Inflammatory macrophage (primary cell): ENCODE measurements around the gene CCM2.
A peak's percentile ranks its signal among the peaks of the same experiment; 100 is the strongest.

Experiments
- DNase-seq, 2 donors: peaks; one replicate each; pipeline ENCODE4 v3.0.0-alpha.2; 2020 to 2022

CCM2 gene

DNA sequence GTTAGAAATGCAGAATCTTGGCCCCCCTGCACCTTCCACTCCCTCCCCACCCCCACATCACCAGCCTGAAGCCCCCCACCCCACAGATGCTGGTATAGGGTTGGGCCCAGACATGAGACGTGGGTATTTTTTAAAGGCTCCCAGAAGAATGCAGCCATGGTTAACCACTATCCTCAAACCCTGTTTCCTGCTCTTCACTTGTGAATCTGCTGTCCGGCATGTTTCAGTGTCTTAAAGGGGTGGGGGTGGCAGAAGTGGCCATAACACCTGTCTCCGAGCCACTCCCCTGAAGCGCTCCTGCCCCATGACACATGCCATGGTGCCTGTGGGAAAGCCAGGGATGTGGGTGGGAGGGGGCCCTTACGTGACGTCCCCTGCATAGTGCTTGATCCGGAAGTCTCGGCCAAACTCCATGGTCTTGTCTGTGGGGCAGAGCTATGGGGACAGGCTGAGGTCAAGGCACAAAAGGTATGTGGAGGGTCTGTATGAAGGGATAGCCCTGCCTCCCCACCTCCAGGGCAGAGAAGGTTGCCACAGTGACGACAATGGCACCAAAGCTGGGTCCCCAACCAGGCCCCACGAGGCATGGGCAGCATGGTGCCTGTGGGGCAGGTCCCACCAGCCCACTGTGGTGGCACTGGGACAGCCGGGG, 30.8 kb upstream of the CCM2 start:
- no peak for DNase-seq

DNA sequence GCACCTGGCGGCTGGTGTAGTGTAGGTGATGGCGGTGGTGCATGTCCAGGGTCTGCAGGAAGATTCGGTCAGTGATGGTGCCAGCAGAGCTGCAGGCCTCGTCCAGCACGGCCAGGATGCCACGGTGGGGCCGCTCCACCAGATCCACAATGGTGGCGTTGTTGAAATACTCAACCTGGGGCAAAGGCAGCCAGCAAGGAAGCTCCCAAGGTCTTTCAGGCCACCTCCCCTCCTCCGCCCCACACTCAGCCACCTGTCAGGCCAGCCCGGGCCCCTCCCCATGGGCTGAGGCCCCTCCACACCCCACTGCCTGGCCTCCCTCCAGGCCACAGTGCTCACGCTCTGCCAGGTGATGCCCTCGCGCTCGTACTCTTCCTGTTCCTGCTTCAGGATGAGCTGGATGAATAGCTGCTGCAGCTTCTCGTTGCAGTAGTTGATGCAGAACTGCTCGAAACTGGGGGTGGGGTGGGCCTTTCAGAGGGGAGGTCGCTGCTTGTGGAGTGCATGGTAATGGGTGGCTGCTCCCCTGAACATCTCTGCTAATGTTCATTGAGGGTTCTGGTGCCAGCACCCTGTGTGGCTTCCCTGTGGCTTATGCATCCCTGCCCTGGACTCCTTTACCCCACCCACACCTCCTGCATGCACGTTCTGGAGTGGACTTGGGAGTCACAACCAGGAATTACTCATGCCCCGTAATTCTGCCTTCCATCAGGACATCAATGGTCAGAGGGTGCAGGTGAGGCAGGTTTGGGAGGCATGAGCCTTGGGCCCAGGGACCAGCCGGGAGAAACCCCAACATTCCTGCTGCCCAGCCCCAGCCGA, 30.1 kb upstream of the CCM2 start:
- no peak for DNase-seq

DNA sequence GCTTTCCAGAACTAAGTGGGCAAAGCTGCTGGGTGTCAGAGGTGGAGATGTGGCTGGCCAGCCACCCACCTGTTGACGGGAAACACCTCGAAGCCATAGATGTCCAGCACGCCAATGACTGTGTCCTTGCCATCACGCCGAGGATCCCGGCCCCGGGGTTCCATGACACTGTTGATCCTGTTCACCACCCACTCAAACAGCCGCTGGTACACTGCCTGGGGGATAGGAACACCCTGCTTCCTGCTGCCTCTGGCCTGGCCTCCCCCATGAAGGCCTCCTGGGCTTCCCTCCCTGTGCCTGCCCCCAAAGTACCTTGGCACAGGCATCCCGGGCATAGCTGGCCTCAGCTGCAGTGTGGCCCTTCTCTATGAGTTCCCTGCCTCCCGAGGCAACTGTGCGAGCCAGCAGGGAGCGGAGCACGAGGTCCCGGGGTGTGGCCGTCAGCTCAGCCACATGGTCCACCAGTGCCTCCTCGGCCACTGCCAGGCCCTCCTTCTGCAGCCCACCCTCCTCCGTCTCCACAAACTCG, 29.4 kb upstream of the CCM2 start:
- no peak for DNase-seq

DNA sequence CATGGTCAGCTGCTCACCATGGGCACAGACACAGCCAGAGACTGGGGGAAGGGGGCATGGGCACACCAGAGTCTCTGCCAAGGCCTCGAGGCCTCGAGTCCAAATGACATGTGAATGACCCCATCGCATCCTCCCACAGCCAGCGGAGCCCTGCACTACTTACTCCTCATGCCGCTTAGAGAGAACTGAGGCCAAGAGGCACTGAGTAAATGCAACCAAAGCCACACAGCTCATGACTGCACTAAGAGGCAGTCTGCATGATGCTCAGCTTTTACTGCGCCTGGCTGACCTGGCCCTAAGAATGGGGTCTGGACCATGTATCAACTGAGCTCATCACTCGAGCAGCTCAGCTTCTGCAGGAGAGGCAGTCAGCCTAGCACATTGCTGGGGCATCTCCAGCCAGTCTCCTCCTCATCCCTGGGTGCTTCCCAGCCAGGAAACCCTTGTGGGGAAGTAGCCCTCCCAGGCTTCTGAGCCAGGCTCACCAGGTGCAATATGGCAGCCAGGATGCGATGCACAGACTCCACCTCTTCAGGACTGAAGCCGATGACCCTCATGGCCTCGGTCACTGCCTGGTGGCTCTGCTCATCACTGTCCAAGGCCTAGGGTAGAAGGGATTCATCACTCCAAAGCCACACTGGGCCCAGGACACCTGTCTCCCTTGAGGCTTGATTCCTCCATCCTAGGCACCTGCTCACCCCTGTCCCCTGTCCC, 28.7 kb upstream of the CCM2 start:
- no peak for DNase-seq

DNA sequence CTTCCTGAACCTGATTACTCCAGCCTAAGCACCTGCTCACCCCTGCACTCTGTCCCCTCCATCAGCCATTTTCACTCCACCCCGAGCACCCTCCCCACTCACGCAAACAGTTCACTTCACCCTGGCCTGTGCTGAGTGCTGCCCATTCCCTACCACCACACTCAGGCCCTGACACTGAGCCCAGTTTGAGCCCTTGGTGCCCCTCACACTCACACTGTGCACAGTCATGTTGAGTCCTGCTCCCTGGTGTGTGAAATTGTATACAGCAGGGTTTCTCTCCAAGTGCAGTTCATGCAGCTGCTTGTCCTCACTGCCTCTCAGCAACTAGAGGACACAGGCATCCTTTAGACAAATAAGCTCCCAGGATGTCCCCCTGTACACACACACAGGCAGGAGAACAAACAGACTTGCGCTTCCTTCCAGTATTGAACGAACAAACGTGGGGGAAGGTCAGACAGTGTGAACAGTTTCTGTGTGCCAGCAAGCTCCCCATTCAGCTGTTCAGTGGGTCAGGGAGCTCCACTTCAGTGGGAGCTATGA, 28.0 kb upstream of the CCM2 start:
- no peak for DNase-seq

DNA sequence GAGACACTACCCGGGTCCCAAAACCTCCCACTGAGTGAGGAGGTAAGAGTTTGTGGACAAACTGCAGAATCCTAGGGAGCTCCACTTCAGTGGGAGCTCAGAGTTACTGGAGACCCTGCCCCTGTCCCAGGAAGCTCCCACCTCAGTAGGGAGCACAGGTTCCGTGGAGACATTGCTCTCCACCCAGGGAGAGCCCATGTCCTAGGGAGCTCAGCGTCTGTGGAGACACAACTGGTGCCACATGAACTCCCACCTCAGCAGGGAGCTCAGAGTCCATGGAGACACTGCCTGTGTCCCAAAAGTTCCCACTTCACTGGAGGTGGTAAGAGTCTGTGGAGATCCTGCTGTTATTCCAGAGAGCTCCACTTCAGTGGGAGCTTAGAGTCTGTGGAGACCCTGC, 27.4 kb upstream of the CCM2 start:
- no peak for DNase-seq

DNA sequence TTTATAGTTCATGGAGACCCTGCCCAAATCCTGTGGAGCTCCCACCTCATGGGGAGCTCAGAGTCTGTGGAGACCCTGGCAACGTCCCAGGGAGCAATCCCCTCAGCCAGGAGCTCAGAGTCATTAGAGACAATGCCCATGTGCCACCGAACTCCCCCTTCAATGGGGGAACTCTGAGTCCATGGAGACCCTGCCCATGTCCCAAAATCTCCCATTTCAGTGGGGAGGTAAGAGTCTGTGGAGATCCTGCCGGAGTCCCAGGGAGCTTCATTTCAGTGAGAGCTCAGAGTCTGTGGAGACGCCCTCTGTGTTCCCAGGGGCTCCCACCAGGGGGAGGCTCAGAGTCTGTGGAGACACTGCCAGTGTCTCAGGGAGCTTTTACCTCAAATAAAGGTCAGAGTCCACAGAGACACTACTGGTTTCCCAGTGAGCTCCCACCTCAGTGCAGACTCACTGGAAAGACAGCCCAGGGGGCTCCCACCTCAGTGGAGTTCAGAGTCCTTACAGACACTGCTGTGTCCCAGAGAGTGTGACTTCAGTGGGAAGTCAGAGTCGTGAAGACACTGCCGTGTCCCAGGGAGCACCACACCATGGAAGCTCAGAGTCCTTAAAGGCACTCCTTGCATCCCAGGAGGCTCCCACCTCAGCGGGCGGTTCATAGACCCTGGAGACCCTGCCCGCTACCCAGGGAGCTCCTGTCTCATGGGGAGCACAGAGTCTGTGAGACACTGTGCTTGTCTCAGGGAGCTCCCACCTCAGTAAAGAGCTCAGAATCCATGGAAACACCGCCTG, 26.2 kb upstream of the CCM2 start:
- DNase-seq: peak; percentile 61 to 73

DNA sequence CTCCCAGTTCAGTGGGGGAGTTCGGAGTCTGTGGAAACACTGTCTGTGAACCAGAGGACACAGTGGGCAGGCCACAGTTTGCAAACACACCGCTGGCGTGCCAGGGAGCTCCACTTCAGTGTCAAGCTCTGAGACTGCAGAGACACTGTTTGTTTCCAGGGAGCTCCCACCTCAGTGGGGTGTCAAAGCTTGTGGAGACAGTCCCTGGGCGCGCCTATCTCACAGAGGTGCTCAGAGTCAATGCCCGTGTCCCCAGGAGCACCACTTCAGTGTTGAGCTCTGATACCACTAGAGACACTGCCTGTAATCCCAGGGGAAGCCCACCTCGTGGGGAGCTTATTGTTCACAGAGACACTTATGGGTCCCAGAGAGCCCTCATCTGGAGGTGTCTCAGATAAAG, 25.5 kb upstream of the CCM2 start:
- no peak for DNase-seq

DNA sequence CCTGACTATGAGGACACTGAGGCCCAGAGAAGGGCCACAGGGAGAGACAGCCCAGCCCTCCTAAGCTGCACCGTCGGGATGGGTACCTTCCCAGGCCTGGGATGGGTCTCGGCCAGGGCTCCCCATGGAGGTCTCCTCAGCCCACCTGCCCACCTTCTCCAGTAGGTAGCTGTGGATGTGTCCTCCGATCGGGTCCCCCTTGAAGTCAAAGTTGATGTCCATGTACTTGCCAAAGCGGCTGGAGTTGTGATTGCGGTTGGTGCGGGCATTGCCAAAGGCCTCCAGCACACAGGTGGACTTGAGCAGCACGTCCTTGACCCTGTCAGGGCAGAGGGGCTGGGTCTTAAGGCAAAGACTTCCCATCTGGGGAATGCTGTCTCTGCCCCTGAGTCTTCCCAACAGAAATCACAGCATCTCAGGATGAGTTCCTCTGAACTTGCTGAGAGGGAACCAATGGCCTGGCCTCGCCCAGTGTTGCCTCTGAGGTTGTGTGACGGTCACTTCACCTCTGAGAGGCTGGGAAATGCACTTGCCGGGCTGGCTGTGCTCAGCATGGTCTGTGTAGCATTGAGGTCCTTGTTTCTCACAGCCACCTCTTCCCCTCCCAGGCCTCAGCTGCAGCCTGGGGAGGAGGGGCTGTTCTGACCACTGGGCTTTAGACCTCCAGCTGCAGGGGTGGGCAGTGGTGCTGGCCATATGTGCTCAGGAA, 24.5 kb upstream of the CCM2 start:
- no peak for DNase-seq

DNA sequence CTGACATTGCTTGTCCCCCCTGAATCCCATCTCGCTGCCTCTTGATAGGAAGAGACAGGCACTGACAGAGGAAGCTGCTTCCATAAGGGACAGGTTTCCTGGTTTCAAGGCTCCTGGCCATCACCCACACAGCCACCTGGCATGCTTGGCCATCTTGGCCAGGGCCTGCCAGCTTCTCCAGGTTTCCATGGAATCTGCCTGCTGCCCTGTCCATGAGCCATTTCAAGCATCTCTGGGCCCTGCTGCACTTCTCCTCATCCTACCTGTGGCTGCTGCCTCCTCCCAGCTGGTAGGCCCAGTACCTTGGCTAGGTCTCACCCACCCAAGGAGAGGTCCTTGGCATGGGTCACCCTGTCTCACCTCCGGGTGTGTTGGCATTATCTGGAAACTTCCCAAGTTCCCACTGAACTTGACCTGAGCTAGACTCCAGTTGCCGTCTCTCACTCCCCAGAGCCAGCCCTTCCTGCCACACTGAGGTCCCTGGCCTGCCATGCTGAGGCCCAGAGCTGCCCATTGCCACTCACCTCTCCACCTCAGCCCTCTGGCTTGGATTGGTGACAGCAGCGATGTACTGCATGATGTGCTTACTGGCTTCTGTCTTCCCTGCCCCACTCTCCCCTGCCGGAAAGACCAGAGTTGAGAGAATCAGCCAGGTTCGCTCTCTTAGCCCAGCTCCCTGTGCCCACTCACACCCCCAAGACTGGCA, 23.8 kb upstream of the CCM2 start:
- DNase-seq: no peak

DNA sequence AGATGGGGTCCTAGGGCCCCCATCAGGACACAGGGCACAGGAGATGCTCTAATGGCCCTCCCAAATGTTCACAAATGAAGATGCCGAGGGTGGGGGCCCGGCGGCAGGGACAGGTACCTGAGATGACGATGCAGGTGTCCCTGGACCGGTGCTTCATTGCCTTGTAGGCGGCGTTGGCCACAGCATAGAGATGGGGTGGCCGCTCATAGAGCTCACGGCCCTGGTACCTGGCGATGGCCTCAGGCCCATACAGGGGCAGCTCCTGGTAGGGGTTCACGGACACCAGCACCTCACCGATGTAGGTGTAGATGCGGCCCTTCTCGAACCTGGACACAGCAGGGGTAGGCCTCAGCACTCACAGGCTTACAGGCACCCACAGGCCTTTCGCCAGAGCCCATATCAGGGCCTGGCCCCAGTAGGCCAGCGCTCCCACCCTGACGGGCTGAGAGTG, 23.2 kb upstream of the CCM2 start:
- no peak for DNase-seq

DNA sequence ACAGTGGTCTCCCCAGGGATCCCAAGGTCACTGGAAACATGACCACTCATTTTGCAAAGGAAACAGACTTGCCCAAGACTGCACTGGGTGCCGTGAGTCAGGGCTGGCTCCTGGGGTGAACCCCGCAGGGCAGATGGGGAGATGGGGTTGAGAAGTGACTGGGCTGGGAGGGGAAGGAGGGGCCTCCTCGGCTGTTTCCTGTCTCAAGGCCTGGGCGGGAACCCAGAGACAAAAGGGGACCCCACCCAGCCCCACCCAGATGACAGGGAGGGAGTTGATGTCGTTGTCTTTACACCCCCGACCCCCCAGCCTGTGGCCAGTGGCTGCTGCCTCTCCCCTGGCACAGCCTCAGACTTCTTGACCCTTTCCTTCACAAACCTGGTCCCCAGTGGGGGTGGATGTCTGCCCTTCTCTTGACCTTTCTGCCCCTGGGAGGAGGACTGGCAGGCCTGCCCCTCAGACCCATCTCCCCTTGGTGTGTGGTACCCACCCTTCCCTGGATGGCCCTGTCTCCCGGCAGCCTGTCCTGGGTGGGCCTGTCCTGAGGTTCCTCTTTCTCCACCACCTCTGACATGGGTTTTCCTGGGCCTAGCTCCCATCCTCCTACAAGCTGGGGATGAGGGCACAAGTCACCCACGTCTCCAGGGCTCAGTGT, 22.6 kb upstream of the CCM2 start:
- DNase-seq: peak; percentile 44 to 73

DNA sequence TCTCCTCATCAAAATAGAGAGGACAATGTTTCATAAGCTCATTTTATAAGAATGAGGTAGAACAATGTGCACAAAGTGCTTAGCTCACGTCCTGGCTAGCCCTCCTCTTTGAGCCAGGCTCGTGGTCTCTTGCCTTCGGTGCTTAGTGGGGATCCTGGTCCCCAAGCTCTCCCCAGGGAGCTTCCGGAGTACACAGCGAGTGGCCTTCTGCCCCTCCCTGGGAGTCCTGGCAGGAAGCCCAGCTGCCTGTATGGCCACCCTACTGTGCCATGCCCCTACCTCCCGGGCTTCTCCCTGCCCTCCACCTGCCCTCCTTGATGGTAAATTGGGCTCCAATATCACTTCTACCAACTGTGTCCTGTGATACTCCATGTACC, 22.1 kb upstream of the CCM2 start:
- no peak for DNase-seq

DNA sequence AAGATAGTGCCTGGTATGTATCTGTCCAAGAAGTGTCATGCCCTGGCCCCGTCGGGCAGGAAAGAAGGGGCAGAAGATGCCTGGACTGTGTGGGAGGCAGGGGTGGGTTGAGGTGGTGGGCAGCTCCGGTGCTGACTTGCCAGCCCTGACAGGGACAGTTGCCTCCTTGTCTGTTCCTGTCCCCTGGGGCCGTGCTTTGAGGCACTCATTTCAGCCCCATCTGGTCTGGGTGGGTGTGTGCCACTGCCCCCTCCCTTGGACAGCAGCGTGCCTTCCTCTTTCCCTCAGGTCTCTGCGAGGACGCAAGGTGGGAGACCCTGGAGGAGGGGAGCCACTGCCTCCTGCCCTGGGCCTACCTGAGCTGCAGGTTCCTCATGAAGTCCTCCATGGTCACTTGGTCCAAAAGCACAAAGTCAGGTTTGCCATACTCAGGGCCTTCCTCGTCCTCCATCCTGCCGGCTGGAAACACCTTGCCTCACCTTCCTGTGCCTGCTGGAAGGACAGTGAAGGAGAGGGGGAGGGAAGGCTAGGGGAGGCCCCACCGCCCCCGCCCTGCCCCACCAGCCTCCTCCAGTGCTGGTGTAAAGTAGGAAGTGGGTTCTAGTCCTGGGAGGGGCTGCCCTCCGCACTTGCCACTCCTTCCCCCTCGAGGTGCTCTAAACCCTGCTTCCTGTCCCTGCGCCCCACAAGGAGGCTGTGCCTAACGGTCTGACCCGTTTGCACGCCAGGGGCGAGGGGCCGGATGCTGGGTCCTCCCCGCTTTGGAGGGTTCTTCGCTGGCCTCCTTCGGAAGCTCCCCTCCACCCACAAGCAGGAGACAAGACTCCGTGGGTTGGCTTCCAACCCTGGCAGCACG, 21.3 kb upstream of the CCM2 start, which contains the start of gene MYO1G:
TSS of gene MYO1G (minus strand) at position 505 of the 856 bp plus-strand sequence. CDS start at position 451, 54 bp downstream.
- DNase-seq: peak; percentile 63

DNA sequence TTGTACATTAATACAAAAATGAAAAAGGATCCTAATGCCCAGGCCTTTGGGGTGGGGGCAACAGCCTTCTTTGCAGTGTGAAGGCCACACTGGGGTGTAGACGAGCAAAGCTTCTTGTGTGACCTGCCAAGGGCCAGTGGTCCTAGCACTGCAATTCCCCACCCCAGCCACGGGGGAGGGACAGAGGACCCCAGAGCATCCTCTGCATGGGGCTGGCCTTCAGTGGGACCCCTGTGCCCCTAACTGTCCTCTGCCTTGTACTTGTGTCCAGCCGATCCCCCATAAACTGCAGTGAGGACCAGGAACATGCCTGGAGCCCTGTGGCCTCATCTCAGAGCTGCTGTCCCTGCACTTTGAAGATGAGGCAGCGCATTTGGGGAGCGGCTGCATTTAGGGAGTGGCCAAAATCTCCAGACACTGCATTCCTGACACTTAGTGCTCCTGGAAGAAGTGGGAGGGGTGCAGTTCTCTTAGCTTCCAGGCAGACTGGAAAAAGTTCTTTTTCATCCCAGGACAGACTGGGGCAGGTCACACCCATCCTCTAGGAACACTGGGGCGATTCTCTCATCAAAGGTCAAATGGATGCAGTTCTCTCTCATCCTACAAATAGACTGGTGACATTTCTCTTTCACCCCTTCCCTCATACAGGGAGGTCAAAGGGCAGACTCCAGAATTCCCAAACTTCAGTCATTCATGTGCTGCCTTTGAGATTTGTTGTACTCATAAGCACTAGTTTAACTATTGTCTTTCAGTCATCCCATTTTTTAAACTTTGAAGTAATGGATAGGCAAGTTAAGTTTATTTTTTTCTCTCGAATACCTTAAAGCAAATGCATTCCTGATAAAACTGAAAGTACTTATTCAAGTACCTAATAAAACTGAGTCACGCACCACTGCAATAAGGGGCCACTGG, 20.3 kb upstream of the CCM2 start:
- DNase-seq: no peak

DNA sequence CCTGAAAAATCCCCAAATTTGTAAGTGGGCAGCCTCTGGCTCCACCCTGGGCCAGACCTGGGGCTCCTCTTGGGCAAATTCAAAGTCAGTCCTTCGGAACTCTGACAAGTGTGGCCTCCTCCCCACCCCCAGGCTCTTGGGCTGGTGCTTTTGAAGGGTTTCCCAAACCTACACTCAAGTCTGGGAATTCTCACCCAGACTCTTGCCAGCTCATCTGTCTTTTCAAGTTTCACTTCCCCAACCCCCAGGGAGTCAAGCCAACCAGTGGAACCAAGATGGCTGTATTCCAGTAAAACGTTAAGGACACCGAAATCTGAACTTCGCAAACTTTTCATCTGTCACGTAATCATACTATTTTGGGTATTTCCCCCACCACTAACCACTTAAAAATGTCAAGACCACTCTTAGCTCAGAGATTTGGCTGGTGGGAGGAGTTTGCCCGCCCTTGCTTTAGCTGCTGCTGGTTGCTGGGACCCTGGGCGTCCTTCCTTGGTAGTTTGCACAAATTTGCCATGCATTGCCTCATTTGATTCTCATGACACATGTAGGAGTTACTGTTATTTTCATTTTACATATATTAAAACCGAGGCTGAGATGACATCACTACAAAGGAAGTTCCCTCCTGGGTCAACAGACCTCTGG, 19.5 kb upstream of the CCM2 start:
- peak; percentile 94 to 96 for DNase-seq

DNA sequence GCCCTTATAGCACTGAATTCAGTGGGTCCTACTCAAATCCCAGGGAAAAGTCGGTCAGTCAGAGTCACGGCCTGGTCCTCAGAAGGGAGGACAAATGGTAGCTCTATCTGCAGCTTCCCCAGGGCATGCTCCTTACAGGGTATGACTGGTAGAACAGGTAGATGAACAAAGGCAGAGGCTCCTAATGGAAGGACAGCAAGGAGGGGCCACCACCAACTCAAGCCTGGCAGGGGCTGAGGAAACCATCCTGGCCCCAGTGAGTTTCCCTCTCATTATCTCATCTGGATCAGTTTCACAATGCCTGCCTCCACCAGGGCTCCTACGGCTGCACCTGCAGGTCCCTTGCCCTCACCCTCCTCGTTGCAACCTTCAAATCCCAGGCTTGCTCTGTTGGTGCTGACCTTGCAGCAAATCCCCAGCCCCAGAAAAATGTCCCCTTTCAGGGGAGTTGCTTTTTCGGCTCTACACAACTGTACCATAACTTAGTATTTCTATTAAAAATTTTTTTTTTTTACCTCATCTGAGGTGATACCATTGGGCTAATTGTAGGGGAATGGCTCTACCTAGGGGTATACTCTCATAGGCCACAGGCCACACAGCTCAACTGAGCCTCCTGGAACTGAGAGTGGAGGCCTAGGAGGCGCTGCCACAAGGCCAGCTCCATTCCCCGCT, 18.8 kb upstream of the CCM2 start:
- DNase-seq: no peak
